LNCaP clone FGC (cell line): ENCODE data around the gene PIK3AP1.
"Not testable (repeated sequence)": the region's sequence is repeated elsewhere in the genome, so short reads cannot be mapped to it uniquely, and the experiment has no call there.

Experiments
- DNase-seq: peaks from one replicate; pipeline ENCODE4 v3.0.0-alpha.2; 2011; ENCODE audit warnings: low read depth
- H3K4me3 ChIP-seq: 2 replicates; pipeline ENCODE4 v1.5.1; 2011; ENCODE audit warnings: mild to moderate bottlenecking, low read depth, low read length, control low read depth
- TF ChIP-seq, protein P1 (sequence below): IDR thresholded peaks from 2 replicates; pipeline ENCODE4 v1.5.1; 2012; ENCODE audit warnings: mild to moderate bottlenecking; ENCODE audit not compliant: control insufficient read depth, insufficient read depth; ENCODE audit errors: extremely low read depth

PIK3AP1 gene

DNA sequence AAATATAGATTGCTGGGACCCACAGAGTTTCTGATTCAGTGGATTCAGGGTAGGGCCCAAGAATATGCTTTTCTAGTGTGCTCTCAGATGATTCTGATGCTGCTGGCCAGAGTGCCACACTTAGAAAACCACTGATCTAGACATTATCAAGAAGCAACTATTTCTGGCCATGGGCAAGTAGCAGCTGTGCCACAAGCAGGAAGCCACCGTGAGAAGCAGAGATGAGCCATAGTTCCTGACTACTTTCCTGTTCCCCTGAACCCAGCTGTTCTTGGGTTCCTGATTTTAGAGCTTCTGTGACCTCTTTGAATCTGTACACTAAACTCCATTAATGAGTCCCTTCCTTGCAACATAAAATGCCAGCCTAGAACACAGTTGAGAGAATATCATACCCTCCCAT, 38.1 kb upstream of the PIK3AP1 start:
- H3K4me3 ChIP-seq = no peak overlapping the region
- DNase-seq = no peak
- TF ChIP-seq, protein P1, sequence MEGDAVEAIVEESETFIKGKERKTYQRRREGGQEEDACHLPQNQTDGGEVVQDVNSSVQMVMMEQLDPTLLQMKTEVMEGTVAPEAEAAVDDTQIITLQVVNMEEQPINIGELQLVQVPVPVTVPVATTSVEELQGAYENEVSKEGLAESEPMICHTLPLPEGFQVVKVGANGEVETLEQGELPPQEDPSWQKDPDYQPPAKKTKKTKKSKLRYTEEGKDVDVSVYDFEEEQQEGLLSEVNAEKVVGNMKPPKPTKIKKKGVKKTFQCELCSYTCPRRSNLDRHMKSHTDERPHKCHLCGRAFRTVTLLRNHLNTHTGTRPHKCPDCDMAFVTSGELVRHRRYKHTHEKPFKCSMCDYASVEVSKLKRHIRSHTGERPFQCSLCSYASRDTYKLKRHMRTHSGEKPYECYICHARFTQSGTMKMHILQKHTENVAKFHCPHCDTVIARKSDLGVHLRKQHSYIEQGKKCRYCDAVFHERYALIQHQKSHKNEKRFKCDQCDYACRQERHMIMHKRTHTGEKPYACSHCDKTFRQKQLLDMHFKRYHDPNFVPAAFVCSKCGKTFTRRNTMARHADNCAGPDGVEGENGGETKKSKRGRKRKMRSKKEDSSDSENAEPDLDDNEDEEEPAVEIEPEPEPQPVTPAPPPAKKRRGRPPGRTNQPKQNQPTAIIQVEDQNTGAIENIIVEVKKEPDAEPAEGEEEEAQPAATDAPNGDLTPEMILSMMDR = no peak

DNA sequence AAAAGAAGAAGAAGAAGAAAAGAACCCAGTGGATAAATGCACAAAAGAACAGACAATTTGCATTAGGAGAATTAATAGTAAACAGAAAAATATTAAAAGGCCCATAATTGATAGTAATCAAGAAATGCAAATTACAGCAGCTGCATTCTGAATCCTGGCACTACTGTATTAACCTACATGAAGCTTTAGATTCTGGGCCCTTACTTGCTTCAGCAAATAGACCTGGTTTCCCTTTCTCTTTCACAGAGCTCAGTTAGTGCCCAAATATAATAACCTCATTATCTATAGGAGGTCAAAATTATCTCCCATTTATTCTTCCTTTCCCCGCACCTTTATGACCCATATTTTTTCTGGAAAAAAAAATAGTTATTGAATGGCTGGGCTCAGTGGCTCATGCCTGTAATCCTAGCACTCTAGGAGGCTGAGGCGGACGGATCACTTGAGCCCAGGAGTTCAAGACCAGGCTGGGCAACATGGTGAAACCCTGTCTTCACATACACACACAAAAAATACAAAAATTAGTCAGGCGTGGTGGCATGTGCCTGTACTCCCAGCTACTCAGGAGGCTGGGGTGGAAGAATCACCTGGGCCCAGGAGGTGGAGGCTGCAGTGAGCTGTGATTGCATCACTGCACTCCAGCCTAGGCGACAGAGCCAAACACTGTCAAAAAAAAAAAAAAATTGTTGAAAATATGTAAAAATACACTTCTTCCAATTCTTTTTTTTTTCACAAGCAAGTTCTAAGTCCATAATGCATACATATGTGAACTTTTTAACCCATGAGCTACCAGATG, 36.0 kb upstream of the PIK3AP1 start:
- no peak for DNase-seq
- TF ChIP-seq, protein P1 = no peak
- H3K4me3 ChIP-seq = no peak overlapping the region

DNA sequence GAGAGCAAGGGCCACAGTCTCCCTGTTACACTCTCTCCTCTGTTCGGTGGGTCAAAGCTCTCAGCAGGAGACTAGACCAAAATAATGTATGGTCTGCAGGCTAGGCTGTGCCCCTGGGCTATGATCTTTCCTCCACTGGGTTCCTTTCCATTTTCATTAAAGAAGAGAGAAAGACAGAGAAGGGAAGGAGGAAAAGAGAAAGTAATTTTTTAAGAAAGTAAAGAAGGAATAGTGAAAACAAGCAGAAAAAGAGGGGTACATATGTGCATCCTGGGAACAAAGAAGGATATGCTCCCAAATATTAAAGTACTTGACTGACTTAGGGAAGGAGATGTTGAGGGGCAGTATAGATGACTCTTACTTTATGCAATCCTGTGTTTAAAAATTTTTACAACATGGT, 33.6 kb upstream of the PIK3AP1 start:
- TF ChIP-seq, protein P1 = no peak
- H3K4me3 ChIP-seq = no peak overlapping the region
- DNase-seq = no peak

DNA sequence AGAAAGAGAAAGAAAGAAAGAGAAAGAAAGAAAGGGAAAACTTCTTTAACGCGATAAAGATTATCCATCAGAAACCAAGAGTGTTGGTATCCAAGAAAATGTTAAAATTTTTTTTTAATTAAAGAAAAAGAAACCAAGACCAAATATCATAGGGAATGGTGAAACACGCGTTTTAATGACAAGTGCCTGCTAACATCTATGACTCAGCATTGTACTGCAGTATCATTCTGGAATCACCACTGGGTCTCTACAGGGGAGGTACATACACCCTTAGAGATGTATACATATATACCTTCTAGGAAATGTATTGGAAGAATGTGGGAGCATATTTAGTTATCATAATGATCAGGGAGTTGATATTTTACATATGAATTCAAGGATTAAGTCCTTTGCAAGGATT, 32.1 kb upstream of the PIK3AP1 start:
- TF ChIP-seq, protein P1 = no peak
- no peak overlapping the region for H3K4me3 ChIP-seq
- DNase-seq = no peak

DNA sequence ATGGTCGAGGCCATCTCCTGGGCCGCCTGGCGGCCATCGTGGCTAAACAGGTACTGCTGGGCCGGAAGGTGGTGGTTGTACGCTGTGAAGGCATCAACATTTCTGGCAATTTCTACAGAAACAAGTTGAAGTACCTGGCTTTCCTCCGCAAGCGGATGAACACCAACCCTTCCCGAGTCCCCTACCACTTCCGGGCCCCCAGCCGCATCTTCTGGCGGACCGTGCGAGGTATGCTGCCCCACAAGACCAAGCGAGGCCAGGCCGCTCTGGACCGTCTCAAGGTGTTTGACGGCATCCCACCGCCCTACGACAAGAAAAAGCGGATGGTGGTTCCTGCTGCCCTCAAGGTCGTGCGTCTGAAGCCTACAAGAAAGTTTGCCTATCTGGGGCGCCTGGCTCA, 30.0 kb upstream of the PIK3AP1 start:
- not testable (repeated sequence) for DNase-seq, H3K4me3 ChIP-seq

DNA sequence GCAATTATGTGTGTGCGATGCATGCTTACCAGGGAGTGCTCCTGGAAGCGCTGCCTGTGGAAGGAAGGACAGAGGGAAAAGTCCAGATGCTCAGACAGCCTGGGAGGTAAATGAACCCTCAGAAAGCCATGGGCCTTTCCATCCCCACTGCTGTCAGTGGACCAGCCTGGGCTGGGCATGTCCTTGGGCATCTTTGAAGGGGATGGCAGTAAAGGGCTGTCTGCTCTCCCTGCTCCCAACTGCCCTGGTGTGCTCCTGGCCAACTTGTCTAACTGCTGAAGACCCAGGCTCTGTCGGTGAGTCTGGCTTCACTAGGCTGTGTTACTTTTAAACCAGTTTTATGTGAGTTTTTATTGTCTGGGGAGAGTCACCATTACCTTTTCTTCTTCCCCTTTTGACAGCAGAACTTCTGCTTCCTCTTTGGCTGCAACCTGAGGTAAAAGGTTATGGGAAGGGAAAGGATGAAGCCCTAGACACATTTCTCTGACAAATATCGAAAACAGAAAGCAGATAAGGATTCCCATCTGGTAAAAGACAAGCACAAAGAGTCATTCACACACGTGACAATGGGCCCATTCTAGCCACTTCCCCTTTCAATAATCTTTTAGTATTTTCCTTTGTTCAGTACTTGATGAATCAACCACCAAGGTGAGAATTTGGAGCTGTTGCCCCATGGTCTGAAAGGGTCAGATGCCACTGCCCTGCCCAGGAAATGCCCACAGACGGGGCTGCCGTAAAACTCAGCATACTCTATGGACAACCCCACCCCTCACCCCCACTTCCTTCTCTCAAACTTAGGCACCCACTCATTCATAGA, 27.6 kb upstream of the PIK3AP1 start:
- DNase-seq = no peak
- no peak overlapping the region for H3K4me3 ChIP-seq
- TF ChIP-seq, protein P1 = no peak

DNA sequence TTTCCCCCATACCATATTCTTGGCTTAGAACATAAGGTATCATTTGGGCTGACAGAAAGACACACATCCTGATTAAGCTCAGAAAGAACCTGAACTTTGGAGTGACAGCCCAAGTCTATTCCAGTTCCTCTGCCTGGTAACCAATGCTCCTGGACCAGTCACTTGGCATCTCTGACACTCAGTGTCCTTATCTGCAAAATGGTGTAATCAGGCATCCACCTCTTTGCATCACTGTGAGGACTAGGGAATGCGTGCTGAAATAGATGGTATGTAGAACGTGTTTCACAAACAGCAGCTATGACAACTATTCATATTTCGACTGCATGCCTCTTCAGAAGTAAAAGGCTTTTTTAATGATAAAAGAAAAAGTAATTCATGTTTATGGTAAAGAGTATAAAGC, 26.2 kb upstream of the PIK3AP1 start:
- DNase-seq = no peak

More for the DNA sequence above, 26.2 kb upstream of the PIK3AP1 start:
- H3K4me3 ChIP-seq = no peak overlapping the region
- TF ChIP-seq, protein P1 = no peak
